Endothelial cell of umbilical vein (primary cell): ENCODE results near the gene NUDT12. TPM values are rescaled to one million over a fixed set of nuclear protein-coding genes. Genes with fewer than 3 reads are reported as not detected.

Experiments
- BruUV-seq: library from RNA; stranded (reverse); fragments of 400-500 nt; replicated peaks from 2 replicates; lab custom pipeline; 2021; lab: Mats Ljungman, UMichigan
- CTCF ChIA-PET: fragments of 300-600, 350-600 bp; sonication (Branson Sonifier 250); formaldehyde crosslinking; loops from one replicate; lab custom pipeline; 2021; ENCODE audit warnings: antibody characterized with exemption, inconsistent platforms; lab: Charles Lee
- POLR2A ChIA-PET: fragments of 300-600, 350-600 bp; sonication (Branson Sonifier 250); formaldehyde crosslinking; loops from one replicate; lab custom pipeline; 2021; ENCODE audit warnings: antibody characterized with exemption, inconsistent platforms; lab: Charles Lee
- DNase-seq: peaks from one replicate; pipeline ENCODE4 v3.0.0-alpha.2; 2011; ENCODE audit warnings: low read depth, low spot score
- FAIRE-seq: peaks from 2 replicates; lab custom pipeline; 2011; peaks lifted over from hg19 to GRCh38; lab: Jason Lieb, UNC
- H2AFZ ChIP-seq: 2 replicates; pipeline ENCODE4 v1.6.0; 2012; ENCODE audit warnings: low read depth, low read length, control low read depth, inconsistent platforms
- H3K27ac ChIP-seq: 2 replicates; pipeline ENCODE4 v1.5.1; 2011; ENCODE audit warnings: low read depth, mild to moderate bottlenecking, control low read depth, low read length, moderate library complexity; ENCODE audit not compliant: insufficient read depth
- H3K27me3 ChIP-seq, 2 experiments: 2 replicates each; pipeline versions ENCODE4 v1.6.0 to v1.6.1; 2011; ENCODE audit warnings: low read length in 2 of 2, mixed read lengths in 1 of 2; ENCODE audit not compliant: control insufficient read depth in 2 of 2, insufficient read depth in 2 of 2
- H3K36me3 ChIP-seq, 2 experiments: 2 replicates in 1 of 2; 3 replicates in 1 of 2; pipeline ENCODE4 v1.5.1; 2011; ENCODE audit warnings: low read length in 2 of 2, mild to moderate bottlenecking in 1 of 2, moderate library complexity in 1 of 2; ENCODE audit not compliant: control insufficient read depth in 2 of 2, insufficient read depth in 2 of 2; ENCODE audit errors: extremely low read depth in 1 of 2
- H3K4me1 ChIP-seq: 3 replicates; pipeline ENCODE4 v1.5.1; 2011; ENCODE audit warnings: mild to moderate bottlenecking, low read length; ENCODE audit not compliant: control insufficient read depth, insufficient read depth; ENCODE audit errors: extremely low read depth
- H3K4me2 ChIP-seq: 2 replicates; pipeline ENCODE4 v1.6.1; 2011; ENCODE audit warnings: low read length, control low read depth, mixed read lengths; ENCODE audit not compliant: insufficient read depth
- H3K4me3 ChIP-seq, 3 experiments: fragments of 200-600 bp in 1 of 3; sonication (generic), shearing (Covaris generic) in 1 of 3; replicated peaks in 1 of 3; 2 replicates each; pipeline ENCODE4 v1.5.1; 2011 to 2016; ENCODE audit warnings: control low read depth in 3 of 3, low read length in 3 of 3, mild to moderate bottlenecking in 2 of 3, inconsistent platforms in 1 of 3, low read depth in 1 of 3, moderate library complexity in 1 of 3; ENCODE audit not compliant: insufficient read depth in 1 of 3
- H3K79me2 ChIP-seq: 2 replicates; pipeline ENCODE4 v1.6.0; 2012; ENCODE audit warnings: low read length, inconsistent platforms; ENCODE audit not compliant: control insufficient read depth, insufficient read depth
- H3K9ac ChIP-seq: replicated peaks from 2 replicates; pipeline ENCODE3; 2011; ENCODE audit warnings: low read length, control low read depth; ENCODE audit not compliant: insufficient read depth; ENCODE audit errors: extremely low read depth
- H3K9me1 ChIP-seq: replicated peaks from 3 replicates; pipeline ENCODE4 v1.6.0; 2011; ENCODE audit warnings: mild to moderate bottlenecking, low read length; ENCODE audit not compliant: control insufficient read depth, insufficient read depth; ENCODE audit errors: extremely low read depth
- H3K9me3 ChIP-seq: replicated peaks from 2 replicates; pipeline ENCODE4 v1.5.1; 2012; ENCODE audit warnings: low read length, inconsistent platforms; ENCODE audit not compliant: control insufficient read depth, insufficient read depth
- H4K20me1 ChIP-seq: replicated peaks from 2 replicates; pipeline ENCODE3; 2011; ENCODE audit warnings: mild to moderate bottlenecking, low read length; ENCODE audit not compliant: control insufficient read depth, insufficient read depth; ENCODE audit errors: extremely low read depth
- CTCF ChIP-seq, 2 donors: IDR thresholded peaks; 1 replicate in 1 of 2; 2 replicates in 1 of 2; pipeline ENCODE4 v1.5.1; 2011; ENCODE audit warnings: low read length in 2 of 2, mild to moderate bottlenecking in 2 of 2, moderate library complexity in 2 of 2, control low read depth in 1 of 2, inconsistent platforms in 1 of 2, low read depth in 1 of 2; ENCODE audit not compliant: insufficient read depth in 1 of 2; ENCODE audit errors: extremely low read depth in 1 of 2
- EZH2 ChIP-seq: IDR thresholded peaks from 2 replicates; pipeline ENCODE4 v1.6.1; 2012; ENCODE audit warnings: borderline replicate concordance, low read depth, mild to moderate bottlenecking, moderate library complexity, low read length, inconsistent platforms; ENCODE audit not compliant: severe bottlenecking
- FOS ChIP-seq: IDR thresholded peaks from 2 replicates; pipeline ENCODE4 v1.6.1; 2011; ENCODE audit warnings: mild to moderate bottlenecking, low read length, moderate library complexity, borderline replicate concordance; ENCODE audit not compliant: insufficient read depth
- GATA2 ChIP-seq: IDR thresholded peaks from 2 replicates; pipeline ENCODE4 v1.7.0; 2011; ENCODE audit warnings: low read depth, mild to moderate bottlenecking, moderate library complexity, mixed read lengths, low read length; ENCODE audit not compliant: insufficient read length, insufficient read depth
- JUN ChIP-seq: IDR thresholded peaks from 2 replicates; pipeline ENCODE4 v1.6.1; 2011; ENCODE audit warnings: borderline replicate concordance, low read depth; ENCODE audit not compliant: insufficient read length, insufficient read depth
- MYC ChIP-seq: IDR thresholded peaks from one replicate; pipeline ENCODE4 v1.6.1; 2011; ENCODE audit warnings: mild to moderate bottlenecking, low read depth, low read length
- POLR2A ChIP-seq: IDR thresholded peaks from 2 replicates; pipeline ENCODE4 v1.6.1; 2012; ENCODE audit warnings: low read depth, mild to moderate bottlenecking, control low read depth, low read length
- POLR2AphosphoS5 ChIP-seq: IDR thresholded peaks from 2 replicates; pipeline ENCODE4 v1.6.1; 2012; ENCODE audit warnings: low read depth, mild to moderate bottlenecking, control low read depth, low read length, moderate library complexity; ENCODE audit not compliant: insufficient read depth
- dilution Hi-C: fragments of 300-500 bp; cut with MboI; formaldehyde crosslinking; loops from one replicate; pipeline ENCODE4 v1.15.0; 2019; ENCODE audit warnings: low sequenced_read_pairs; ENCODE audit not compliant: extremely low pct_ligation_motif_present
- intact Hi-C: fragments of 100-400 bp; cut with micrococcal nuclease; formaldehyde crosslinking; loops from one replicate; pipeline ENCODE4 v1.10.0; 2022
- polyA plus RNA-seq, 4 experiments: library from polyadenylated mRNA; depleted of rRNA in 3 of 4; stranded (reverse) in 3 of 4; unstranded in 1 of 4; fragments of >200 nt; gene quantifications; 2 replicates each; pipeline versions ENCODE4 v1.2.1 to v1.2.3, GENCODE V29; 2011 to 2012; ENCODE audit warnings: missing spikeins in 1 of 4
- total RNA-seq: library from RNA; stranded (reverse); gene quantifications from 2 replicates; pipeline ENCODE4 v1.2.3, GENCODE V29; 2021
- TF ChIP-seq, protein P1 (sequence below): IDR thresholded peaks from 2 replicates; pipeline ENCODE4 v1.6.1; 2011; ENCODE audit not compliant: insufficient read depth, insufficient read length

The NUDT12 gene
- total and polyA plus RNA-seq, 2 donors (not counting 3 experiments of a cell fraction or from before 2014, with no cell fraction given): 1.3 to 4.9 TPM

GRCh38 chr5:103541569-103541968 is 21.0 kb downstream of the NUDT12 start:
- BruUV-seq: no TSS peak
- no peaks in the 10 kb centered on the region for H3K79me2 ChIP-seq
- intact Hi-C loops (no loop called here), dilution Hi-C loops (no loop called here)
- TF ChIP-seq FOS: no peak
- TF ChIP-seq, protein P1, sequence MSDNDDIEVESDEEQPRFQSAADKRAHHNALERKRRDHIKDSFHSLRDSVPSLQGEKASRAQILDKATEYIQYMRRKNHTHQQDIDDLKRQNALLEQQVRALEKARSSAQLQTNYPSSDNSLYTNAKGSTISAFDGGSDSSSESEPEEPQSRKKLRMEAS: no peak
- TF ChIP-seq JUN: no peak
- TF ChIP-seq EZH2: no peak
- TF ChIP-seq POLR2A: no peak
- no peak for TF ChIP-seq MYC
- TF ChIP-seq POLR2AphosphoS5: no peak
- TF ChIP-seq CTCF (IDR thresholded peaks at IDR 0.05; ENCODE audit: extremely low read depth in 1 of 2, insufficient read depth in 1 of 2, low read depth in 1 of 2, low read length in 2 of 2): no peak
- TF ChIP-seq GATA2: no peak
- H3K9me3 ChIP-seq: no peaks in the 10 kb centered on the region
- H3K4me3 ChIP-seq: no peak overlapping the region
- ChIA-PET CTCF (interaction anchor here (0.8 kb wide), 1 partner anchor 22 kb away, joined by 3 read pairs; no protein-coding TSS in a partner anchor), POLR2A (no interaction called here)
- H3K27ac ChIP-seq: no peak overlapping the region
- H3K9ac ChIP-seq: no peak overlapping the region
- H3K36me3 ChIP-seq: no peaks in the 10 kb centered on the region
- no peak overlapping the region for H2AFZ ChIP-seq
- no peaks in the 10 kb centered on the region for H3K4me1 ChIP-seq
- H4K20me1 ChIP-seq: no peaks in the 10 kb centered on the region
- DNase-seq (no peak), FAIRE-seq (no peak)
- H3K27me3 ChIP-seq: no peaks in the 10 kb centered on the region
- H3K9me1 ChIP-seq: no peaks in the 10 kb centered on the region
- H3K4me2 ChIP-seq: no peak overlapping the region
